Measurements from ENCODE around the gene PHF21A.

- no peak for TF ChIP-seq CTCF (conservative IDR thresholded peaks at IDR 0.05; ENCODE audit: low read length)
- TF ChIP-seq EZH2phosphoT487 (IDR thresholded peaks at IDR 0.05; ENCODE audit: borderline replicate concordance, low read depth, low read length): no peak
These were observed 39.9 kb upstream of the PHF21A start for GRCh38 chr11:46161201-46161600.
